ENCODE data around the gene TMEFF1.

The TMEFF1 gene

DNA sequence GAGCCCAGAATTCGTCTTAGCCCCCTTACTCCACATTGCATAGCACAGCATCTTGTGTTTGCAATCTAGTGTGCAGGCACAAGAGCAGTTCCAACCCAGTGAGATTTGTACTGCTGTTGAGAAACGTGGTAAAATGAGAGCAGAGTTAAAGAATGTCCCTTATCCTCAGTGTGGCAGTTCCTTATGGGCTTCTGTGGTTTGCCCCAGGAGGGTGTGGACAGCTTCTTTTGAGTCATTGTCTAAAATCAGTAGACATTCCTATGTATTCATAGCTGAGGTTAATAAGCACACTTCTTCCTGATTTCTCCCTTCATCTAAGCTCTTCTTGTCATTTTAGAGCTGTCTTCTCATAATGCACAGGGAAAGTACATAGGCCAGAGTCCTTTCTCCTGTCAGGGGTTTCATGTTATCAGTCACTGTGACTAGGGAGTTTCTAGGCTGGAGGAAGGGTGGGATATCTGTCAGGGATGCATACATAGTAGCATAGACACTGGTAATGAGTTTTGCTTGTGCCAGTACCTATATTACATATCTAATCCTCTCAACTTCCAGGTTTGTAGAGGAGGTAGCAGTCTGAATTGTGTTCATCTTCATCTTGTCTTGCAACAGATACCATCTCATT, 102.9 kb downstream of the TMEFF1 start:
- no peak for DNase-seq (ENCODE audit: low spot score)

- no peak for DNase-seq (ENCODE audit: low spot score)
Measured at GRCh38 chr9:100577776-100578448, 105.0 kb downstream of the TMEFF1 start, which contains the start of gene CAVIN4. Gene CAVIN4, plus strand, starts transcription at chr9:100578079. Its CDS starts 65 bp downstream, at chr9:100578144.

- DNase-seq (ENCODE audit: low spot score), result no peak
Measured at GRCh38 chr9:100578610-100579009, 105.7 kb downstream of the TMEFF1 start.

GRCh38 chr9:100579665-100580064, 106.7 kb downstream of the TMEFF1 start:
- no peak for DNase-seq (ENCODE audit: low spot score)

DNA sequence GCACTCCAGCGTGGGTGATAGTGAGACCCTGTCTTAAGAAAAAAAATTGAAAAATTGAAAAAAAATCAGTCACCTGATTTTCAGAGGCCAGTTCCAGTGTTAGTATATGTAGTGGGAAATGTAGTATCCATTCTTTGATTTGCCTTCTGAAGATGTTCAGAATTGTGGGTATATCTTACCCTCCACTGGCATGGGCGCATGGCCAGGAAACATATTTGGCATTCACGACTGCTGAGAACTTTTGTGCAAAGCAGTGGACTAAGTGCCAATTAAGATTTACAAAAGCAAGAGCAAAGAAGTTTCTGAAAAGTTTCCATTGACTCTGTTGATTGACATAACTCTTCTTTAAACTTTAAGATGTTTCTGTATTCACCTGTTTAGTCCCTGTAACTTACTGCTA, 107.3 kb downstream of the TMEFF1 start:
- no peak for DNase-seq (ENCODE audit: low spot score)

- DNase-seq (ENCODE audit: low spot score), result no peak
Measured at GRCh38 chr9:100581081-100581480, 108.1 kb downstream of the TMEFF1 start.

GRCh38 chr9:100581661-100582060, 108.7 kb downstream of the TMEFF1 start:
- no peak for DNase-seq (ENCODE audit: low spot score)

DNA sequence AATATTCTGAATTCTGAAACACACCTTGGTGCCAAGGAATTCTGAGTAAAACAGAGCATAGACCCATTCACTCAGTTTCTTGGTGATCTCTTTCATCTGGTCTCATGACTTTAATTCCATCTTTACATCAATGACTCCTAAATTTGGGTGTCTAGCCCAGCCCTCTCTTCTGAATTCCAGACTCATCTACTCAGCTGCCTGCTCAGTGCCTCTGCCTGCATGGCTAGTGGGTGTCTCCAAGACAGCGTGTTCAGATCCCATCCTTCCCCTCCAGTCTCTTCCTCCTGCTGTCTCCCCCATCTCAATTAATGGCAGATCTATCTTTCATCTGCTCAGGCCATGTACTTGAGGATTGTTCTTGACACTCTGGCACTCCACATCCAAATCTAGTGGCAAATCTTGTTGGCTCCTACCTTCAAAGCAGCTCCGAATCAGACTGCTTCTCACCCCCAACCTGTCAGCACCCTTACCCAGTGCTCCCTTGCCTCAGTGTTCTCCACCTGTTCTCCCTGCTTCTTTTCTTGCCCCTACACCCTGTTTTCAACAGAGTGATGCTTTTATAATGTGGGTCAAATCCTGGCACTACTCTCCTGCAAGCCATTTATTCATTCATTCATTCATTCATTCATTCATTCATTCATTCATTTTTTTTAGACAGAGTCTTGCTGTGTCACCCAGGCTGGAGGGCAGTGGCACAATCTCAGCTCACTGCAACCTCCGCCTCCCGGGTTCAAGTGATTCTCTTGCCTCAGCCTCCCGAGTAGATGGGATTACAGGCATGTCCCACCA, 110.3 kb downstream of the TMEFF1 start:
- DNase-seq (ENCODE audit: low spot score), result no peak

DNA sequence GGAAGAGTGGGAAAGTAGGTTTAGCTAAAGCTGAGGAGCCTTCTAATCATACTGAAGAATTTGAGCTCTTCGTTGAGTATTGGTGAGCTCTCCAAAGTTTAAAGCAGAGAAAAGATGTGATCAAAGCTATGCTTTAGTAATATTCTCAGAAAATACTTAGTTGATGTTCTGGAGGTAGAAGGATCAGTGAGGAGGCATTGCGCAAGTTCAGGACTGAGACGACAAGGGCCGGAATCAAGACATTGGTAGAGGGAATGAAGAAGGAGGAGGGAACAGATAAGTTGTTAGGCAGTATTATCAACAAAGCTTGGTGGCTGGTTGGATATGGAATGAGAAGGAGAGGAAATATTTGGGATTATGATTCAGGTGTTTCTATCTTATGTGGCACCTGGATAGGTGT, 112.0 kb downstream of the TMEFF1 start:
- no peak for DNase-seq (ENCODE audit: low spot score)

- DNase-seq (ENCODE audit: low spot score), result no peak
Measured at GRCh38 chr9:100586093-100586492, 113.1 kb downstream of the TMEFF1 start.

DNA sequence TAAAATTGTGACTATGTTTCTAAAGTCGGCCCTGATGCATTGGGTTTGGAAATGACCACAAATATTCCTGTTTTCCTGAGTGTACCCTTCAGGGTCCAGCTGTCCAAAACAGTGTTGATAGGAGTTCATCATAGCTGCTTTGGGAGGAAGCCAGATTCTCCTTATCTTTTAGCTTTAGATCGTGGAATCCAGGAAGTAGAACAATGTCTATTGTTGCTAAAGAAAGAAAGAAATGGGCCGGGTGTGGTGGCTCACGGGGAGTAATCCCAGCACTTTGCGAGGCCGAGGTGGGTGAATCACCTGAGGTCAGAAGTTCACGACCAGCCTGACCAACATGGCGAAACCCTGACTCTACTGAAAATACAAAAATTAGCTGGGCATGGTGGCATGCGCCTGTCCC, 114.4 kb downstream of the TMEFF1 start:
- no peak for DNase-seq (ENCODE audit: low spot score)

DNA sequence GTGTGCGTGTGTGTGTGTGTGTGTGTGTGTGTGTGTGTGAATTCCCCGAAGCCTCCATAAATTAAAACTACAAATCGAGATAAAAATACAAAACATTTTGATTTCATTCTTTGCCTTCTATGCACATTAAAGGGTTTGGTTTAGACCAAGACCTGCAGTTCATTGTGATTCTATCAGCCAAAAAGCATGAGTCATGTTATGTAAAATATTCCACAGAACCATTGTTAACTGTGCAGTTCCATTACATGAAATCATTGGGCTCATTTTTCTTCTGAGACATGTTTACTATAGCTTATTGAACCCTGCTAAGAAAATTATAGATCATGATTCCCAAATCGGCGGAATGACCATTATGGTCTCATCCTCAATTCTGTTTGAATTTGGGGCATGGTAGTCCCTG, 116.6 kb downstream of the TMEFF1 start:
- DNase-seq (ENCODE audit: low spot score), result no peak

GRCh38 chr9:100590481-100590880, 117.5 kb downstream of the TMEFF1 start:
- no peak for DNase-seq (ENCODE audit: low spot score)

- no peak for DNase-seq (ENCODE audit: low spot score)
Measured at GRCh38 chr9:100591139-100591538, 118.2 kb downstream of the TMEFF1 start.

GRCh38 chr9:100591639-100592412, 118.9 kb downstream of the TMEFF1 start:
- no peak for DNase-seq (ENCODE audit: low spot score)

DNA sequence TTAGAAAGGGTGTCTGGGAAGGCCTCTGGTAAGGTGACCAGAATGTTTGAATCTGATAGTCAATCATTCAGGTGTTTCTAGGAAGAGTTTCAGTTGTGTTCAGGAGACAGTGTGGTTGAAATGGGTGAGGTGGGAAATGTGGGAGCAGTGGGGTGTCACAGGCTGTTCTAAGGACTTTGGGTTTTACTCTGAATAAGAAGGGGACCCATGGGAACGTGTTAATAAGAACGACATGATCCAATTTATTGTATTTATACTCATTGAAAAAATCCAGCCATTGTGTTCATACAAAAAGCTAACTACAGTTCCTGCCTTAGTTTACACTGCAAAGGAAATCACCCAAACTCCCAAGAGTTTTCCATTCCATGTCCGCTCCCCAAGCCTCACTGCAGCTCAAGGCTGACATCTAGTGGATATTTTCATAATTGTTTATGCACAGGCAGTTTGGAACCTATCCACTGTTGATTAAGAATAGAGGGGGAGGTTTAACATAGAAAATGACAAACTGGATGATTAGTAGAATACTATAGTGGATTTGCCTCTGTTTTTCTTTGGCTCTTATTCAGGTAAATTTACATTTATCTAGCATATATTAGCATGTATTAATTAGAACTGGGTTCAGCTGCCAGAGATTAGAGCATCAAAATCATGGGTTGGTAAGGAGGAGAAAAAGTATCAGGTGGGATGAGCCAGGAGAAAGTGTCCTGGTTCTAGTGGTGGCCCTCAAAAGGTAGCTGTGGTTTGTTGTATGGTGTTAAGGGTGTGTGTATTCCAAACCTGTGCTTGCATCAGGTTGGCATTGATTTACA, 122.6 kb downstream of the TMEFF1 start:
- peak; percentile 45 for DNase-seq (ENCODE audit: low spot score)

DNA sequence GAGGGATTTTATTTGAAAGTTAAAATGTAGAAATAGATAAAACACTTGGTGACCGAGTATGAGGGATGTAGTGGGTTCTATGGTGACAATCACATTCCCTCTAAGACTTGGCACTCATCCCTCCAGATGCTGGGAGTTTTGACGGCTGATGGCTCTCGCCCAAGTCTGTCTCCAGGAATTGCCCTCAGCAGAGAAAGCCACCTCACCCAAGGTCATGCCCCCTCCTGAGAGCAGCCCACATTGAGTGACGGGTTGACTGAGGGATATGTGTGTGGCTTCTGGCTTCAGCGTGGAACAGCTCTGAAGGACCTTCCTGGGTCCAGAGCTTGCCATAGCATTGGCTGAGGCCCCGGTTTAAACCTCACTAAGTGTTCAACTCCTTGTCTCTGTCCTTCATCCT, 124.3 kb downstream of the TMEFF1 start:
- no peak for DNase-seq (ENCODE audit: low spot score)

DNA sequence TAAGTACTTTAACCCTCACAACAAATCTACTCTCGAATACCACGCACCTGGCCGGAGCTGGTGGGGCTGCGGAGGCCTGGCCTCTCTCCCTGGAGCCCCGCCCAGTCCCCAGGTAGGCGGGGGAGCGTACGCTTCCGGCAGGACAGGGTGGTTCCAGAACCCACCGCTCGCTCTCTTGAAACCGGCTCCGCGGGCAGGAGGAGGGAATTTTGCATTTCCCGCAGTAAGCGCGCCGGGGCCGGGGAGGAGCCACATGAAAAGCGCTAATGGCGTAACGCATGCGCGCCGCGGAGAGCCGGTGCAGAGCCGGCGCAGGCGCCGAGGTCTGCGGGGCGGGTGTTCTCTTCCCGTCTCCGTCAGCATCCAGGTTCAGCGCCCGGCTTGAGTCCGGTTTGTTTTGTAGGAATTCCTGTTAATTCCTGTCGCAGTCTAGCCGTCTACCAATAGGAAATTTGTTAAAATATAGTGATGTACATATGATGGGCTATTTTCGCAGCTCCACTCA, 125.7 kb downstream of the TMEFF1 start:
- DNase-seq (ENCODE audit: low spot score), result peak; percentile 12

DNA sequence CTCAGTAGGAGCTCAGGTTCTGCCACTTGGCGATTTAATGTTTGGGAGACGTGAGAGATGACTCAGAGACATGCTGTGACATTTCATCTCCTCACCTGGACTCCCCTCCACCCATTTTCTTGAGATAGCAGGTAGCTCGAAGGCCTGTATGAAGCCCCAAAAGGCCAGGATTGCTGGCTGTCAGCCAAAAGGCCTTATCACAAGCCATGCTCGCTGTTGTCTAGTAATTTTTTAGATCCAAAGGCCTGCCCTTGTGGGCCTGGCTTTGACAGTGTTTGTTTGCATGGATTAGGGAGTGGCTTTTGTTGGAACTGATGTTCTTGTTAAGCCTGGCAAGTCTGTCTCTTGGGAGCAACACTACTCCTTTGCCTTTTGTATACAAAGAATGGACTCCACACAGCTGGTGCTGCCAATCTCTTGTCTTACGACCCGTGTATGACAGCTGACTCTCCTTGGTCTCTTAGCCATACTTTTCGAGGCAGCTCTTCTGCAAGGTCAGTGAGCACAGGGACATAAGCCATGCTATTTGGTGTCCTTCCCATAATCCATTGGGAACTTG, 127.7 kb downstream of the TMEFF1 start:
- DNase-seq (ENCODE audit: low spot score), result no peak

DNA sequence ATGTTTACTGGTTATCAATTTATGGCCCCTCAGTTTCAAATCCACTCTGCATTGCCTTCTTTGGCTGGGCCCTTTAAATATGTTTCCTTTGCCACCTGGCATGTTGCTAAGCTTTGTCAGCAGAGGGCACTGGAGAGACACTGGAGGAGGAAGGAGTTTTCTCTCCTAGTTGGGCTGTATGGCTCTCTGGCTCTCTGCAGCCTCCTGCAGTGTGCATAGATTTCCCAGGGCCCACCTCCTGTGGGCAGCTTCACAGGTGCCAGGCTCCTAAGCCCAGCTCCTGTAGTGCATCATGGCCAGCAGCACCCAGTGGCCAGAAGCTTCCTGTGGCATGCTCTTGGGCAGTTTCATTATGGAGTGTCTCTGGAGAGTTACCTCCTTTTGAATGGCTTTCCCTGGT, 128.3 kb downstream of the TMEFF1 start:
- DNase-seq (ENCODE audit: low spot score), result peak; percentile 11

- DNase-seq (ENCODE audit: low spot score), result no peak
Measured at GRCh38 chr9:100602342-100602801, 129.4 kb downstream of the TMEFF1 start.
